GM19452 (cell line): Measurements from ENCODE around the gene DGKB.

ENCODE experiments used
- ATAC-seq: cut with Tn5 transposase; IDR thresholded peaks from one replicate; pipeline ENCODE4 v1.9.1; 2021; ENCODE audit not compliant: unreplicated experiment

DGKB gene

DNA sequence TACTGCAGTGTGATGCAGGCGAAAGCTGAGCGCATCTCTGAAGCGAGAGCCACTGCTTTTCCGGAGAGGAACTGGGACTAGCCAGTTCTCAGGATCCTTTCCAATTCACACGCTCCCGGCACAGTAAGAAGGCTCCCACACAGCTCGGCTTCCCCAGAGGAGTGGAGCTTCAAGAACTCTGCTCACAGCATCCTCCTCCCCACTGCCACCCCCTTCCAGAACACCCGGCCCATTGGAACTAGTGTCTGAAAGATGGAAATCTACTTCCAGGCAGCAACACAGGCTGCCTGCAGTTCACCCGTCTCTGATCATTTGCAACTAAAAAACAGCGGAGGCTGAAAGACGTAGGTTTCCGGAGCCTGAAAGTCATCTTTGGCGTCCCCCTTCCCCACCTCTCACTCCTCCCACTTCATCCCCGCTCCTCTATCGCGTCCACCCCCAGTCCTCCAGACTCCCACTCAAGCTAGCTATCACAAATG lies at the start of gene DGKB:
Gene DGKB, minus strand, starts transcription at position 163 of the 479 bp plus-strand sequence.
- ATAC-seq = no peak

GRCh38 chr7:14950013-14950412 lies 47.5 kb upstream of the DGKB start:
- ATAC-seq = no peak

GRCh38 chr7:14938181-14938580 lies 35.6 kb upstream of the DGKB start:
- no peak for ATAC-seq

DNA sequence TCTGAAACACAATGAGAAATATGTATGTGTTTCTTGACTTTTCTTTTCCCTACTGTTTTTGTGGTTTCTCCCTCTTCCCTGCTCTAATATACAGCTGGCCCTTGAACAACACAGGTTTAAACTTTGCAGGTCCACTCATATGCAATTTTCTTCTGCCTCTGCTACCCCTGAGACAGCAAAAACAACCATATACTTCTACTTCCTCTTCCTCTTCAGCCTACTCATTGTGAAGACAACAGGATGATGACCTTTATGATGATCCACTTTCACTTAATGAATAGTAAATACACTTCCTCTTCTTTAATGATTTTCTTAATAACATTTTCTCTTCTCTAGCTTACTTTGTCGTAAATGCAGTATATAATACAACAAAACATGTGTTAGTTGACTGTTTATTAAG lies 35.0 kb upstream of the DGKB start:
- no peak for ATAC-seq

DNA sequence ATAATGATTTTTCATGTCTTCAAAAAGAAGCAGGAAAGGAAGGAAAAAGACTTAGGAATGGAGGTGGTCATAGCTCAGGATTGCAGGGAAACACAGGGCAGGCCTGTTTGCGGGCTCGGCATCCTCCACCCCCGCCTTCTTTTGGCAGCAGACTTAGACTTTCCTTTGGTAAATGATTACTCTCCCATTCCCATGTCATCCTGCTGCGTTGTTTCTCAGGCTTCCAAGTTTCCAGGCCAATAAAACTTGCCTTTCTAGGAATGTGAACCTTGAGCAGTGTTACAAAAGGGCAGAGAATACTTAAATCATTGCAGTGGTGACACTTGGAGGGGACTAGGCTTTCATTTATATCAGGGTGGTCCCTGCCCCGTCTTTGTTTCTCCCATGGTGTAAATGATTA lies 34.0 kb upstream of the DGKB start:
- no peak for ATAC-seq

DNA sequence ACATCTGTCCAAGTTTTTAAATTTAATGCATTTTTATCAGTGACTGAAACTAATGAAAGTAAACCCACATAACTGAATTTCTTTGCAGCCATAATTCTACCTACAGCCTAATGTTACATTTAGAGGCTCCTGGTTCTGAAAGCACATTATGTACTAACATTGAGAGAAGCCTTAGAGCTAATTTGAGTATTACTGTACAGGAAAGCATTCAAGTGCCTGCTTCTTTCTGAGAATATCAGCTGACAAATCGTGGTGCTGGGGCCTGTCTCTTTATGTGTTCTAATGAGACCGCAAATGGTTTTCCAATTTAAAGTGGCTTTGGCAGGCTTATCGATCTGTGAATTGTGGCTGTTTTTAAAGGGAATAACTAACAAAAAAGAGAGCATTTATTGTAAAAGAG lies 32.3 kb upstream of the DGKB start:
- ATAC-seq = no peak

DNA sequence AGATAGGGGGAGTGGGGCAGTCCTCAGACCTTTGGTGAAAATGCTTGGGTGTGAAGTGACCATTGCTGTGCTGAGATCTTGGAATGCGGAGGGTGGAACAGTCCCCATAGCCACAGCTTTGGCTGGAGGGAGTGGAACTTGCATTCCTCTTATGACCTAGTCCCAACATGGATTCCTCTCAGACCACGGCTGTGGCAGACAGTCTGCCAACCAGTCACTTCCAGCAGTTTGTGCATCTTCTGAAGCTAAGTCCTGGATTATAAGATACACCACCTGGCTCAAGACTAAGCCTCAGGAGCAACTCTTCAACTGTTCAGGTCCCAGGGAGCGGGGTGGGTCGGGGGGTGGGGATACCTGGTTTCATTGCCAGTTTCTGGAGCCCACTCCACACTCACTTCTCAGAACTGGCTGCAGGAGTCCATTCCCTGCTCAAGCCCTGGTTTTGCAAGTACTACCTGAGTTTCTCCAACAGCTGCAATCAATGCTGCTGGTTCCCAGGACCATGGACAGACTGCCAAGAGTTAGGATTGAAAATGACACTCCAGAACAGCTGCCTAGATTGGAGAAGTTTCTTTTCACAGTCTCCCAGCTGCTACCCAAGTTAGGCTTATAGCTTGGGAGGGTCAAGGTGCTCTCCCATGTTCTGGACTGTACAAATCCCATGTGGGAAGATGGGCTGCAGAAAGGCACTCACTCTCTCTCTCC lies 29.1 kb upstream of the DGKB start:
- no peak for ATAC-seq

DNA sequence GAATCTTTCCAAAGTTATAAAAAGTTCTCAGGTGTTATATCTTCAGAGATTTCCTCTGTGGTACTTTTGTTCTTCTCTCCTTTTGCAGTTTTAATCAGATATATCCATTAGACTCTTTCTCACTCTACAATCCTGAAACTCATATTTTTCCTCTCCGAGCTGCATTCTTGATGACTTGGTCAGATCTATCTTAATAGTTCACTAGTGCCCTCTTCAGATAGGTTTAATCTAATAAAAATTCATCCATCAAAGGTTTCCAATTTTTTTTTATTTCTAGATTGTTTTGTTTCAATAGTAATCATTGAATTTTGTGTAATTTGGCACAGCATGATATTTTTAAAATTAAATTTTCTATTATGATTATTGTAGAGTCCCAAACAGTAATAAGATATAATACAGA lies 21.8 kb upstream of the DGKB start:
- no peak for ATAC-seq

DNA sequence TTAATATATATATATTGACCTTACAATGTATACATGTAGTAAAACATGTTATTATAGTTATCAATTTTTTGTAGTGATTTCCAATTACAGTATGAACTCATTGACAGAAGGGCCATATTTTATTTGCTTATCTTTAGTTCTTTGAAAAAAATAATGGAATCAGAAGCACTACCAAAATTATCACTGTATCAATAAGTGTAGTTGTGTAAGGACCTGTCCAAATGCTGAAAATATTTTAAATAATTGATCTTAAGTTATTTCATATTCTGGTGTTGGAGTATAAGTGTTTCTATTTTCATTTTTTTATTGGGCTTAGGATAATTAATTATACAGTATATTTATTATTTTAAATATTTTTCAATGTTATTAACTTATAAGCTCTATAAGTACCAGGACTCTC lies 8.5 kb upstream of the DGKB start:
- no peak for ATAC-seq

GRCh38 chr7:14908697-14909096 lies 6.1 kb upstream of the DGKB start:
- ATAC-seq = no peak

GRCh38 chr7:14905764-14906163 lies 3.2 kb upstream of the DGKB start:
- ATAC-seq = no peak

GRCh38 chr7:14900051-14900450 lies 2.5 kb downstream of the DGKB start:
- ATAC-seq = no peak

DNA sequence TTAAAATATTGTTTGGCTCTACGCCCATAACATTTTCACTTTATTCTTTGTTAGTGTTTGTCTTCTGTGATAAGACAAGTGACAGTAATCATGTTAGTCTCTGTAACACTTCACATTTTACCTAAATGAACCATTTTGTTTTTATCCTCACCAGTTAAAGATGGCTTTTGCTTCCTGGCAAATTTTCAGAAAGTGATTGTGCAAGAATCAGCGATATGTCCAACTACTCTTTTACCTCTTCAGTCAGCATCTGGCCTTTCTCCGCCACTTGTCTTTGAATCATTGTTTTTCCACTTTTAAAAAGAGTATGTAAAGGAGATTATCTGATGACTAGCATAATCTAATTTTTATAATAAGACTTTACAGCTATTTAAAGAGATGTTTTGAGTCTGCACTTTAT lies 3.5 kb downstream of the DGKB start:
- ATAC-seq = no peak

DNA sequence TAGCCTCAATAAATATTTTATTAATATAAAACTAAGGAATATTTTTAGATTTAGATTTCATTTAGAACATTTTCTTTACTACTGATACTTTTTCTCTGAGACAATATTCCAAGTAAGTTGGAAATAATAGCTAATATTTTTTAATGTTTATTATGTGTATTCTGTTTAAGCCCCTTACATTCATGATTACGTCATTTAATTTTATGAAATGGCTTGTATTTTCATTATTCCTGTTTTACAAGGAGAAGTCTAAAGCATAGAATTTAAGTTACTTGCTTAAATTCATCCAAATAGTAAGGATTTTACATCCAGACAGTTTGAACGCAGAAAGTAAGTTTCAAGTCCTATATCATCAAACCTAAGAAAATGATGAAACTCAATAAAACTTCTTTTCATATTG lies 6.1 kb downstream of the DGKB start:
- ATAC-seq = no peak

DNA sequence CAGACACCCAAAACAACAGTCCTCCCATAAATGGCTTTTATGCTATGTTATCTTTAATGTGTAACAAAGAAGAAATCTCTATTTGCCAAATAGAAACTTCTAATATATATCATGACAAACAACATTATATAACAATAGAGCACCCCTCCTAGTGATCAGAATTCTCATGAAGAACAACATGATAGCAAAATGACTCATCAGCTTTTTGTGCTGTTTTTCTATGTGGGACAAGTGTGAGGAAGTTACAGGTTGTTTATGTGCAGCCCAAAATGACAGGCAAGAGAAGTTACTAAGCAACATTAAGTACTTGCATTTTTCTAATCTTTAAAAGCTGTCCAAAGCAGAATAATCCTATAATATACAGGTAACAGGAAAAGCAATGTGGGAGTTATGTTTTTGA lies 7.7 kb downstream of the DGKB start:
- ATAC-seq = no peak

GRCh38 chr7:14892961-14893360 lies 9.6 kb downstream of the DGKB start:
- no peak for ATAC-seq

- ATAC-seq = no peak
Measured at GRCh38 chr7:14891289-14891688, 11.3 kb downstream of the DGKB start.

DNA sequence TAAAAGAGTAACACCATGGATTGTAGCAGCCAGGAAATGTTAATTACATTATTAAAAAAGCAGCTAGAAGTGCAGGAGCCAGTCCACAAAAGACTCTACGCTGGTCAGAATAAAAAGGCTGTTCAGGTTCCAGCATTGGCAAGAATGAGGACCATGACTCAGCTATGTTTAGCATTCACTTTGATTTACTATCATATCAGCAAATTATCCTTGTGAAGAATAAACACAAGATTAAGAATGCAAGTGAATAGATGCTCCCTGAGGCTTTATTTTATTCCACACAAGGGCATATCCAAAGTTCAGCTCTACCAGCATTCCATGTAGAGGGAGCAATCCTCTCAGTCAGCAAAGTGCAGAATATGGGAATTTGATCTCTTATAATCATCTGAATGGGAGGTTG lies 13.6 kb downstream of the DGKB start:
- ATAC-seq = no peak

DNA sequence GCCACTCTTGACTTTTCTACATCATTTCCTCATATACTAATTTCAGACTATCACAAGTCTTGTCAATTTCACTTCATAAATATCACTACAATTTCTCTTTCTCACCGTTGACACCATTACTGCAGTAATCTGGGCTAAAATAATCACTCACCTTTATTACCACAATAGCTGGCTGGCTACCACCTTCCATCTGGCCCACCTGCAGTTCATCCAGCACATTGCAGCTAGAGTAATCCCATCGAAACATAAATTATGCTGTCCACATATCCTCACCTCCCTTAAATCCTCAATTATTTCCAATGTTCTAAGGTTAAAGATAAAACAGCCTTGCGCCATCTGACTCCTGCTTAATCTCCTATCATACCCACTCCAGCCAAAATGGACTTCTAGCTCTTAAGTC lies 16.0 kb downstream of the DGKB start:
- no peak for ATAC-seq

- no peak for ATAC-seq
Measured at GRCh38 chr7:14875941-14876587, 26.5 kb downstream of the DGKB start.

DNA sequence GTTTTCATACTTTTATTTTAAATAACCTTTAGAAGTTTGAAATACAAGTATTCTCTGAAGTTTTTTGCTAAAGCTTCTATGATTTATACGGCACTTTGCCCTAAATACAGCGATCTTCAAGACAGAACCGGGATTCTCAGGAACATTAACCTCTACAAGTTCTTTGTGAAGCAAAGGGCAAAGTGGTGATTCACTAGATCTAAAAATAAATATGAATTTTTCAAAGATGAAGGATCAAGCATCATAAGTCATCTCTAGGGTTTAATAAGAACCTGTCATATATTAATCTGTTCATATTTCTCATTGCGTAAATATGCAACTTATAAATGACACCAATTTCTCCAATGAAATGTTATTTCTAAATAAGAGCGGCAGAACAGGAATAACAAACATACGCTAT lies 30.7 kb downstream of the DGKB start:
- ATAC-seq = no peak

DNA sequence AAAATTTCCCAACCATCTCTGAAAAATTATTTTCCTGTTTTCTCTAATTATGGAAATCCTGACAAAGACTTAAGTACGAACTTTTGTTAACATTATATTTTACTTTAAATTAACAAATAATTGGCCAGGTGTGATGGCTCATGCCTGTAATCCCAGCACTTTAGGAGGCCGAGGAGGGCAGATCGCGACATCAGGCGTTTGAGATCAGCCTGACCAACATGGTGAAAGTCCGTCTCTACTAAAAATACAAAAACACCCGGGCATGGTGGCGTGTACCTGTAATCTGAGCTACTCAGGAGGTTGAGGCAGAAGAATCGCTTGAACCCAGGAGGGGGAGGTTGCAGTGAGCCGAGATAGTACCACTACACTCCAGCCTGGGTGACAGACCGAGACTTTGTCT lies 32.2 kb downstream of the DGKB start:
- no peak for ATAC-seq

DNA sequence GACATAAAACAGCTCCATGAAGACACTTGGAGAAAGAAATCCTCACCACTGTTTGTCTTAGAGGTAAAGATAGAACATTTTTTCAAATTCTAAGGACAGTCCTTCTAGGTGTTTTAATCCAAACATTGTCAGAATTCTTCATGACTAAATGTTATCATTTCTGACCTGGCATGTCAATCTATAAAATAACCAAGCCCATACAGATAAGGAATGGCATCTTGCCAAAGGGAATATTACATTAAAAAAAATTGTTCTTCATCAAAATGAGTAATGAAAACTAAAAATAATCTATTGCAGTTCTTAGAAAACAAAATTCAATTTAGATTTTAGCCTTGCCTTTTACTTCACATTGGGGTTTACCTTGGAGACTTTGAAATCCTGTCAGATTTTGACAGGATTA lies 33.6 kb downstream of the DGKB start:
- ATAC-seq = no peak
